K562 (cell line): ENCODE data around the gene CSPG5. TPM values are rescaled to one million over a fixed set of nuclear protein-coding genes. Genes with fewer than 3 reads are reported as not detected.
A peak's percentile ranks its signal among the peaks of the same experiment; 100 is the strongest.

Source experiments
- ATAC-seq: fragments of 200-7000 bp; cut with Tn5 transposase; 3 replicates; pipeline ENCODE4 v1.9.1; 2020; ENCODE audit warnings: moderate library complexity
- BruUV-seq: library from RNA; stranded (reverse); fragments of 400-500 nt; replicated peaks from 2 replicates; lab custom pipeline; 2021; lab: Mats Ljungman, UMichigan
- CTCF ChIA-PET: fragments of 300-600 bp; formaldehyde crosslinking; extraction: SDS; loops from one replicate; lab custom pipeline; 2021; ENCODE audit warnings: low intra/inter-chr PET ratio; lab: Yijun Ruan, JAX
- POLR2A ChIA-PET: fragments of 300-600, 350-650 bp; sonication (Branson Sonifier 250); formaldehyde crosslinking; extraction: SDS; loops from one replicate; lab custom pipeline; 2021; ENCODE audit warnings: antibody characterized with exemption, inconsistent platforms; lab: Yijun Ruan, JAX
- DNase-seq, 4 experiments: peaks; one replicate each; pipeline versions ENCODE4 v3.0.0 to v3.0.0-alpha.2; 2011 to 2018; ENCODE audit warnings: low spot score in 3 of 4, mixed read lengths in 3 of 4; ENCODE audit errors: extremely low read depth in 1 of 4
- FAIRE-seq: peaks from 2 replicates; lab custom pipeline; 2011; peaks lifted over from hg19 to GRCh38; lab: Jason Lieb, UNC
- H2AFZ ChIP-seq: 2 replicates; pipeline ENCODE4 v1.6.0; 2011; ENCODE audit warnings: low read depth, low read length, control low read depth, inconsistent platforms
- H3K27ac ChIP-seq: fragments of 200-600 bp; 3 replicates; pipeline ENCODE4 v1.8.0; 2011; ENCODE audit warnings: low read depth, mild to moderate bottlenecking, control low read depth, inconsistent platforms, low read length, moderate library complexity, mixed read lengths; ENCODE audit errors: extremely low read depth
- H3K27me3 ChIP-seq, 2 experiments: fragments of 300-600 bp in 1 of 2; 2 replicates in 1 of 2; 3 replicates in 1 of 2; pipeline versions ENCODE4 v1.6.0 to v1.8.0; 2011; ENCODE audit warnings: inconsistent platforms in 2 of 2, low read length in 2 of 2, mild to moderate bottlenecking in 1 of 2, mixed read lengths in 1 of 2, moderate library complexity in 1 of 2; ENCODE audit not compliant: control insufficient read depth in 2 of 2, insufficient read depth in 2 of 2
- H3K36me3 ChIP-seq: fragments of 300-600 bp; 3 replicates; pipeline ENCODE4 v1.8.0; 2011; ENCODE audit warnings: mild to moderate bottlenecking, low read length, inconsistent platforms; ENCODE audit not compliant: control insufficient read depth, insufficient read depth
- H3K4me1 ChIP-seq, 2 experiments: fragments of 200-600 bp in 1 of 2; replicated peaks in 1 of 2; 2 replicates in 1 of 2; 3 replicates in 1 of 2; pipeline versions ENCODE4 v1.5.1 to v1.8.0; 2011; ENCODE audit warnings: inconsistent platforms in 2 of 2, low read length in 2 of 2, mild to moderate bottlenecking in 1 of 2, mixed read lengths in 1 of 2, moderate library complexity in 1 of 2; ENCODE audit not compliant: control insufficient read depth in 2 of 2, insufficient read depth in 2 of 2
- H3K4me2 ChIP-seq: 2 replicates; pipeline ENCODE4 v1.6.1; 2011; ENCODE audit warnings: low read length, control low read depth, inconsistent platforms, mixed read lengths; ENCODE audit not compliant: insufficient read depth
- H3K4me3 ChIP-seq: fragments of 200-600 bp; sonication (generic), shearing (Covaris generic); 2 replicates; pipeline ENCODE4 v1.5.1; 2016; ENCODE audit warnings: control low read depth, inconsistent platforms
- H3K79me2 ChIP-seq: fragments of 200-600 bp; 3 replicates; pipeline ENCODE4 v1.8.0; 2011; ENCODE audit warnings: low read length, inconsistent platforms; ENCODE audit not compliant: control insufficient read depth, insufficient read depth
- H3K9ac ChIP-seq, 2 experiments: 2 replicates each; pipeline versions ENCODE4 v1.6.0 to v1.6.1; 2011; ENCODE audit warnings: low read depth in 2 of 2, low read length in 2 of 2, control low read depth in 1 of 2, inconsistent platforms in 1 of 2, mild to moderate bottlenecking in 1 of 2, mixed read lengths in 1 of 2; ENCODE audit not compliant: insufficient read depth in 1 of 2
- H3K9me1 ChIP-seq: one replicate; pipeline ENCODE4 v1.6.0; 2011; ENCODE audit warnings: inconsistent platforms, mild to moderate bottlenecking, low read length, moderate library complexity; ENCODE audit not compliant: control insufficient read depth, insufficient read depth
- H3K9me3 ChIP-seq: replicated peaks from 2 replicates; pipeline ENCODE4 v1.5.1; 2011; ENCODE audit warnings: low read depth, low read length, inconsistent platforms; ENCODE audit not compliant: control insufficient read depth, insufficient read depth
- H4K20me1 ChIP-seq: replicated peaks from 2 replicates; pipeline ENCODE4 v1.6.1; 2011; ENCODE audit warnings: low read length, inconsistent platforms, mixed read lengths; ENCODE audit not compliant: control insufficient read depth, insufficient read depth
- ARID1B ChIP-seq: fragments of 450-650 bp; IDR thresholded peaks from 2 replicates; pipeline ENCODE4 v1.6.1; 2016; ENCODE audit warnings: antibody characterized with exemption, mild to moderate bottlenecking, inconsistent platforms
- BHLHE40 ChIP-seq: IDR thresholded peaks from 2 replicates; pipeline ENCODE4 v1.6.1; 2011; ENCODE audit warnings: low read length, improper control_type of control experiment
- CEBPB ChIP-seq: fragments of 450-650 bp; IDR thresholded peaks from 2 replicates; pipeline ENCODE4 v1.6.1; 2016; ENCODE audit warnings: missing genetic modification characterization, missing compliant biosample characterization
- CTCF ChIP-seq, 3 experiments: IDR thresholded peaks in 2 of 3; conservative IDR thresholded peaks in 1 of 3; 2 replicates each; pipeline ENCODE4 v1.5.1; 2011 to 2012; ENCODE audit warnings: low read length in 3 of 3, mild to moderate bottlenecking in 3 of 3, control low read depth in 2 of 3, improper control_type of control experiment in 1 of 3, inconsistent platforms in 1 of 3, low read depth in 1 of 3, mixed read lengths in 1 of 3, moderate library complexity in 1 of 3; ENCODE audit not compliant: insufficient read depth in 2 of 3
- FOSL1 ChIP-seq: fragments of 200-800 bp; sonication (Bioruptor generic); conservative IDR thresholded peaks from 2 replicates; pipeline ENCODE4 v1.6.1; 2016; ENCODE audit warnings: missing genetic modification characterization, missing compliant biosample characterization
- MAFK ChIP-seq: IDR thresholded peaks from 2 replicates; pipeline ENCODE4 v1.6.1; 2011; ENCODE audit warnings: low read length, improper control_type of control experiment
- NFIC ChIP-seq: fragments of 450-650 bp; IDR thresholded peaks from 2 replicates; pipeline ENCODE4 v1.6.1; 2017; ENCODE audit warnings: mild to moderate bottlenecking, inconsistent platforms
- NRF1 ChIP-seq, 2 experiments: fragments of 450-650 bp; IDR thresholded peaks in 1 of 2; conservative IDR thresholded peaks in 1 of 2; 2 replicates each; pipeline ENCODE4 v1.6.1; 2014; ENCODE audit warnings: mild to moderate bottlenecking in 2 of 2
- PHB ChIP-seq: fragments of 250-450 bp; sonication (Bioruptor Pico); IDR thresholded peaks from 2 replicates; pipeline ENCODE4 v1.5.0; 2021
- PHB2 ChIP-seq: fragments of 450-650 bp; IDR thresholded peaks from 2 replicates; pipeline ENCODE4 v1.6.1; 2017; ENCODE audit warnings: low read depth
- SMARCE1 ChIP-seq: fragments of 450-650 bp; IDR thresholded peaks from 2 replicates; pipeline ENCODE4 v1.7.1; 2016; ENCODE audit warnings: mild to moderate bottlenecking
- TAF15 ChIP-seq: fragments of 200-400 bp; formaldehyde crosslinking; IDR thresholded peaks from 2 replicates; pipeline ENCODE4 v1.6.1; 2017; ENCODE audit warnings: mild to moderate bottlenecking, low read depth, low read length, moderate library complexity
- TAL1 ChIP-seq: fragments of 450-650 bp; IDR thresholded peaks from 2 replicates; pipeline ENCODE4 v1.6.1; 2016; ENCODE audit warnings: mild to moderate bottlenecking
- ZFP36 ChIP-seq: fragments of 150-350 bp; IDR thresholded peaks from 2 replicates; pipeline ENCODE4 v1.6.1; 2018; ENCODE audit warnings: low read length, low read depth; ENCODE audit not compliant: partially characterized antibody
- ZKSCAN8 ChIP-seq: fragments of 200-800 bp; sonication (Bioruptor generic); IDR thresholded peaks from 2 replicates; pipeline ENCODE4 v1.6.1; 2016; ENCODE audit warnings: missing genetic modification characterization, missing compliant biosample characterization
- ZNF57 ChIP-seq: fragments of 450-650 bp; formaldehyde crosslinking; IDR thresholded peaks from 2 replicates; pipeline ENCODE4 v1.4.0; 2020; ENCODE audit warnings: mild to moderate bottlenecking, moderate library complexity
- WGBS: fragments of 100-300 bp; shearing (Covaris generic); methylation state at CpG from one replicate; pipeline ENCODE4 v1.1.6; 2016; ENCODE audit warnings: low coverage, mixed read lengths; ENCODE audit not compliant: insufficient coverage; ENCODE audit errors: missing lambda C conversion rate; 5-methylcytosine and 5-hydroxymethylcytosine counted together
- in situ Hi-C: fragments of 300-500 bp; cut with MboI; formaldehyde crosslinking; loops from 4 replicates; pipeline ENCODE4 v1.15.0; 2018; ENCODE audit warnings: inconsistent platforms, mixed read lengths
- intact Hi-C: fragments of 100-400 bp; cut with micrococcal nuclease; formaldehyde crosslinking; loops from 2 replicates; pipeline ENCODE4 v1.14.2; 2022
- polyA plus RNA-seq, 8 experiments: library from polyadenylated mRNA; depleted of rRNA in 4 of 8; stranded (reverse) in 5 of 8; unstranded in 3 of 8; fragments of >200 nt; fragmentation: Nextera tagmentation in 2 of 8; fragmentation: Illumina TruSeq in 1 of 8; extraction: Ambion mirVana in 2 of 8; extraction: Trizol in 1 of 8; gene quantifications; 2 replicates each; pipeline versions ENCODE4 v1.2.1 to v1.2.3, GENCODE V29; 2011 to 2014; ENCODE audit warnings: inconsistent platforms in 1 of 8, missing spikeins in 1 of 8
- total RNA-seq, 7 experiments: library from RNA; depleted of rRNA in 6 of 7; stranded (reverse); fragments of >200 nt in 6 of 7; fragmentation: Illumina TruSeq in 2 of 7; extraction: Trizol in 2 of 7; gene quantifications; 2 replicates each; pipeline versions ENCODE4 v1.2.1 to v1.2.3, GENCODE V29; 2011 to 2021; ENCODE audit warnings: low replicate concordance in 1 of 7
- TF ChIP-seq, protein P1 (sequence below), 2 experiments: fragments of 450-650 bp in 1 of 2; sonication (generic) in 1 of 2; formaldehyde crosslinking in 1 of 2; IDR thresholded peaks in 1 of 2; conservative IDR thresholded peaks in 1 of 2; 2 replicates each; pipeline versions ENCODE4 v1.6.1 to v1.8.1; 2016 to 2023; ENCODE audit warnings: mild to moderate bottlenecking in 2 of 2, moderate library complexity in 2 of 2, inconsistent platforms in 1 of 2, missing genetic modification reagents in 1 of 2
- TF ChIP-seq, protein P2 (sequence below): fragments of 250-450 bp; sonication (Bioruptor Pico); IDR thresholded peaks from 2 replicates; pipeline ENCODE4 v1.8.0; 2022; ENCODE audit warnings: moderate library complexity, mild to moderate bottlenecking, inconsistent platforms

CSPG5 gene
- total and polyA plus RNA-seq, 9 of the 15 experiments (the other 6 are each of a cell fraction or from before 2014, with no cell fraction given) = 0.06 to 3.3 (median 2.4) TPM

- TF ChIP-seq ARID1B (peak; percentile 81; the same call in 1 of the 2 replicates), NFIC (peak; percentile 71), SMARCE1 (0 out of 2 replicates have a peak, but pooled peaks have one; percentile 37), MAFK (no peak), TAL1 (peak; percentile 76), CEBPB (0 out of 2 replicates have a peak, but pooled peaks have one; percentile 35), FOSL1 (tag) (no peak), PHB2 (no peak), PHB (CRISPR knock-in tag) (no peak), ZNF57 (no peak), BHLHE40 (peak; percentile 69)
- TF ChIP-seq, protein P1, sequence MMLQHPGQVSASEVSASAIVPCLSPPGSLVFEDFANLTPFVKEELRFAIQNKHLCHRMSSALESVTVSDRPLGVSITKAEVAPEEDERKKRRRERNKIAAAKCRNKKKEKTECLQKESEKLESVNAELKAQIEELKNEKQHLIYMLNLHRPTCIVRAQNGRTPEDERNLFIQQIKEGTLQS (IDR thresholded peaks at IDR 0.05) = no peak
- TF ChIP-seq, protein P1 (CRISPR knock-in tag; conservative IDR thresholded peaks at IDR 0.05) = no peak
Observed at GRCh38 chr3:47568901-47569300, 9.8 kb downstream of the CSPG5 start (continued).

GRCh38 chr3:47567149-47567548 lies 11.5 kb downstream of the CSPG5 start:
- Histone ChIP-seq H3K27me3 (no peaks in the 10 kb centered on the region), H3K27ac (no peak overlapping the region), H3K4me3 (no peak overlapping the region), H3K79me2 (no peaks in the 10 kb centered on the region), H3K9me1 (no peaks in the 10 kb centered on the region), H3K4me1 (peaks cover 9 to 10% of the 10 kb centered on the region in 2 experiments), H4K20me1 (0 out of 2 replicates have a peak, but pooled peaks cover 3% of the 10 kb centered on the region), H2AFZ (no peak overlapping the region), H3K9me3 (no peaks in the 10 kb centered on the region), H3K36me3 (no peaks in the 10 kb centered on the region), H3K4me2 (no peak overlapping the region), H3K9ac (0 out of 4 replicates have a peak overlapping the region, but pooled peaks of 1 of the 2 experiments have one; percentile 8)
- POLR2A ChIA-PET = no interaction called here
- no TSS peak for BruUV-seq
- FAIRE-seq (peak; percentile 26), ATAC-seq (peak; percentile 38), DNase-seq (no peak)
- TF ChIP-seq CTCF (IDR thresholded peaks at IDR 0.05 in 2 of 3, conservative IDR thresholded peaks at IDR 0.05 in 1 of 3; ENCODE audit: insufficient read depth in 2 of 3, low read depth in 1 of 3, low read length in 3 of 3) = peak in 1 of 3 experiments; percentile 3; a peak in 1 of 6 replicates
- TF ChIP-seq ZKSCAN8 (CRISPR knock-in tag) = peak; percentile 90
- peak; percentile 8 for TF ChIP-seq ZFP36
- TF ChIP-seq, protein P2, sequence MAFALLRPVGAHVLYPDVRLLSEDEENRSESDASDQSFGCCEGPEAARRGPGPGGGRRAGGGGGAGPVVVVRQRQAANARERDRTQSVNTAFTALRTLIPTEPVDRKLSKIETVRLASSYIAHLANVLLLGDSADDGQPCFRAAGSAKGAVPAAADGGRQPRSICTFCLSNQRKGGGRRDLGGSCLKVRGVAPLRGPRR = no peak
- TF ChIP-seq NRF1 (conservative IDR thresholded peaks at IDR 0.05 in 1 of 2, IDR thresholded peaks at IDR 0.05 in 1 of 2) = no peak
- TF ChIP-seq TAF15 = no peak
- in situ Hi-C loops = no loop called here
- 44% methylated on average over 4 of the region's 4 CpGs for WGBS
- CTCF ChIA-PET = no interaction called here
- intact Hi-C loops = no loop called here
